Stimulated activated CD4-positive, alpha-beta T cell treated with anti-CD3 and anti-CD28 coated beads, Interleukin-2, amount 100 ng/mL, for 24 hours (primary cell): ENCODE measurements around the gene TPRA1.
A peak's percentile ranks its signal among the peaks of the same experiment; 100 is the strongest.

Experiments
- DNase-seq, 2 donors: peaks; one replicate each; pipeline ENCODE4 v3.0.0-alpha.2; 2020

Gene TPRA1

GRCh38 chr3:127588806-127589577 lies 1.5 kb downstream of the TPRA1 start:
- peak; percentile 35 to 38 for DNase-seq

- DNase-seq: no peak
Measured at GRCh38 chr3:127587876-127588275, 2.7 kb downstream of the TPRA1 start.

GRCh38 chr3:127585813-127586413 lies 4.6 kb downstream of the TPRA1 start:
- no peak for DNase-seq

- no peak for DNase-seq
Measured at GRCh38 chr3:127585163-127585812, 5.2 kb downstream of the TPRA1 start.

GRCh38 chr3:127584734-127585133 lies 5.8 kb downstream of the TPRA1 start:
- no peak for DNase-seq

GRCh38 chr3:127580327-127581060 lies 10.0 kb downstream of the TPRA1 start:
- no peak for DNase-seq

GRCh38 chr3:127578802-127579201 lies 11.7 kb downstream of the TPRA1 start:
- no peak for DNase-seq

GRCh38 chr3:127578168-127578567 lies 12.4 kb downstream of the TPRA1 start:
- DNase-seq: no peak

- no peak for DNase-seq
Measured at GRCh38 chr3:127577448-127577847, 13.1 kb downstream of the TPRA1 start.

GRCh38 chr3:127574880-127575878 lies 15.4 kb downstream of the TPRA1 start:
- peak; percentile 84 to 85 for DNase-seq

- no peak for DNase-seq
Measured at GRCh38 chr3:127573912-127574311, 16.6 kb downstream of the TPRA1 start.

- no peak for DNase-seq
Measured at GRCh38 chr3:127573401-127573800, 17.1 kb downstream of the TPRA1 start.

- DNase-seq: no peak
Measured at GRCh38 chr3:127572735-127573134, 17.8 kb downstream of the TPRA1 start.

GRCh38 chr3:127572186-127572585 lies 18.3 kb downstream of the TPRA1 start:
- no peak for DNase-seq

GRCh38 chr3:127570520-127570919 lies 20.0 kb downstream of the TPRA1 start:
- DNase-seq: no peak

- no peak for DNase-seq
Measured at GRCh38 chr3:127569160-127569559, 21.4 kb downstream of the TPRA1 start.

- DNase-seq: no peak
Measured at GRCh38 chr3:127568586-127568985, 21.9 kb downstream of the TPRA1 start.

GRCh38 chr3:127566833-127567232 lies 23.7 kb downstream of the TPRA1 start:
- DNase-seq: no peak

GRCh38 chr3:127565711-127566110 lies 24.8 kb downstream of the TPRA1 start:
- no peak for DNase-seq

- no peak for DNase-seq
Measured at GRCh38 chr3:127560051-127560787, 30.3 kb downstream of the TPRA1 start.

GRCh38 chr3:127556565-127556964 lies 34.0 kb downstream of the TPRA1 start:
- DNase-seq: no peak
